Astrocyte of the cerebellum (primary cell): ENCODE data around the gene ZNF653.

Source experiments
- DNase-seq: peaks from one replicate; pipeline ENCODE4 v3.0.0-alpha.2; 2011; ENCODE audit warnings: low read depth
- H3K4me3 ChIP-seq: 2 replicates; pipeline ENCODE4 v1.5.1; 2011; ENCODE audit warnings: mild to moderate bottlenecking, low read depth, low read length, moderate library complexity
- CTCF ChIP-seq: IDR thresholded peaks from 2 replicates; pipeline ENCODE4 v1.5.1; 2012; ENCODE audit warnings: low read length, low read depth, moderate library complexity, mild to moderate bottlenecking; ENCODE audit errors: missing control alignments
- in situ Hi-C: cut with HindIII; loops from 2 replicates; pipeline ENCODE4 v1.10.0; 2017; ENCODE audit warnings: low sequenced_read_pairs

The ZNF653 gene

GRCh38 chr19:11450570-11451326 is 54.9 kb downstream of the ZNF653 start:
- DNase-seq = no peak
- in situ Hi-C loops = no loop called here
- no peak overlapping the region for H3K4me3 ChIP-seq
- no peak for TF ChIP-seq CTCF

GRCh38 chr19:11448923-11449554 is 56.6 kb downstream of the ZNF653 start:
- DNase-seq = no peak
- no peak overlapping the region for H3K4me3 ChIP-seq
- in situ Hi-C loops = no loop called here

GRCh38 chr19:11448410-11448809 is 57.2 kb downstream of the ZNF653 start:
- DNase-seq = no peak
- no peak overlapping the region for H3K4me3 ChIP-seq
- TF ChIP-seq CTCF = no peak
- in situ Hi-C loops = no loop called here

More at GRCh38 chr19:11448923-11449554, 56.6 kb downstream of the ZNF653 start:
- no peak for TF ChIP-seq CTCF

- in situ Hi-C loops = no loop called here
- no peak for TF ChIP-seq CTCF
- H3K4me3 ChIP-seq = no peak overlapping the region
- no peak for DNase-seq
These were observed 58.0 kb downstream of the ZNF653 start for GRCh38 chr19:11447347-11448262.

- in situ Hi-C loops = no loop called here
- H3K4me3 ChIP-seq = no peak overlapping the region
- TF ChIP-seq CTCF = peak; percentile 77
- DNase-seq = no peak
These were observed 58.9 kb downstream of the ZNF653 start for GRCh38 chr19:11446652-11447301.

- TF ChIP-seq CTCF = no peak
- no peak for DNase-seq
- in situ Hi-C loops = no loop called here
- H3K4me3 ChIP-seq = no peak overlapping the region
These were observed 59.4 kb downstream of the ZNF653 start for GRCh38 chr19:11446271-11446651.
